Mucosa of descending colon (tissue), 3 donors: ENCODE results near the gene MTFMT. TPM values are rescaled to one million over a fixed set of nuclear protein-coding genes. Genes with fewer than 3 reads are reported as not detected.

ENCODE experiments used
- ATAC-seq: fragments of 200-7000 bp; cut with Tn5 transposase; one replicate; pipeline ENCODE4 v1.9.1; 2020; ENCODE audit warnings: mild to moderate bottlenecking, moderate library complexity
- DNase-seq, 3 donors: peaks; one replicate each; pipeline ENCODE4 v3.0.0-alpha.2; 2020
- H3K36me3 ChIP-seq: fragments of 200-600 bp; one replicate; pipeline ENCODE4 v1.8.0; 2021; ENCODE audit warnings: low read depth, mild to moderate bottlenecking
- H3K4me1 ChIP-seq: fragments of 200-600 bp; one replicate; pipeline ENCODE4 v1.8.0; 2021; ENCODE audit warnings: low read depth, mild to moderate bottlenecking
- H3K4me3 ChIP-seq: fragments of 200-600 bp; one replicate; pipeline ENCODE4 v1.8.0; 2021; ENCODE audit warnings: mild to moderate bottlenecking
- H3K9me3 ChIP-seq: fragments of 200-600 bp; one replicate; pipeline ENCODE4 v1.8.0; 2021; ENCODE audit warnings: mild to moderate bottlenecking
- CTCF ChIP-seq: fragments of 200-600 bp; IDR thresholded peaks from one replicate; pipeline ENCODE4 v1.8.0; 2022; ENCODE audit warnings: antibody characterized with exemption, mild to moderate bottlenecking
- intact Hi-C, 2 donors: fragments of 100-400 bp; cut with DNase I in 1 of 2; cut with micrococcal nuclease in 1 of 2; formaldehyde crosslinking; loops; one replicate each; pipeline versions ENCODE4 v1.11.0 to v1.11.1; 2022; cut with DNase I, micrococcal nuclease
- total RNA-seq, 3 donors: library from RNA; stranded (reverse); fragmentation: NEBNext Ultra II Directional in 2 of 3; extraction: Animal tissue kit (Norgen Biotek cat#: 25700) in 2 of 3; gene quantifications; one replicate each; pipeline versions ENCODE4 v1.2.1 to v1.2.4, GENCODE V29; 2021 to 2023
- donor health status: DM: no; HTN: no; CAD: no; lungs with moderate emphysema.
- donor health status: DM: no; HTN: no; CAD: no.
- donor health status: DM: no; HTN: yes; CAD: no.

The MTFMT gene
- total RNA-seq, 3 donors from 2014 or later, result 17.5 to 24.0 (median 19.2) TPM

- Histone ChIP-seq H3K9me3 (no peaks in the 10 kb centered on the region), H3K36me3 (no peaks in the 10 kb centered on the region), H3K4me3 (no peak overlapping the region), H3K4me1 (no peaks in the 10 kb centered on the region)
- no peak for DNase-seq
- TF ChIP-seq CTCF, result no peak
- ATAC-seq, result no peak
- intact Hi-C loops, result no loop called here
Measured at GRCh38 chr15:65062726-65063125, 33.3 kb upstream of the MTFMT start.

GRCh38 chr15:65062061-65062460, 32.6 kb upstream of the MTFMT start:
- TF ChIP-seq CTCF, result no peak
- DNase-seq (no peak), ATAC-seq (no peak)
- no peak overlapping the region for H3K4me3 ChIP-seq
- H3K36me3 ChIP-seq, result no peaks in the 10 kb centered on the region
- intact Hi-C loops, result no loop called here
- H3K9me3 ChIP-seq, result no peaks in the 10 kb centered on the region
- H3K4me1 ChIP-seq, result no peaks in the 10 kb centered on the region

GRCh38 chr15:65060641-65061397, 31.4 kb upstream of the MTFMT start:
- Histone ChIP-seq H3K9me3 (no peaks in the 10 kb centered on the region), H3K4me3 (no peak overlapping the region), H3K36me3 (no peaks in the 10 kb centered on the region), H3K4me1 (no peaks in the 10 kb centered on the region)
- DNase-seq (no peak), ATAC-seq (no peak)
- intact Hi-C loops, result no loop called here
- no peak for TF ChIP-seq CTCF

DNA sequence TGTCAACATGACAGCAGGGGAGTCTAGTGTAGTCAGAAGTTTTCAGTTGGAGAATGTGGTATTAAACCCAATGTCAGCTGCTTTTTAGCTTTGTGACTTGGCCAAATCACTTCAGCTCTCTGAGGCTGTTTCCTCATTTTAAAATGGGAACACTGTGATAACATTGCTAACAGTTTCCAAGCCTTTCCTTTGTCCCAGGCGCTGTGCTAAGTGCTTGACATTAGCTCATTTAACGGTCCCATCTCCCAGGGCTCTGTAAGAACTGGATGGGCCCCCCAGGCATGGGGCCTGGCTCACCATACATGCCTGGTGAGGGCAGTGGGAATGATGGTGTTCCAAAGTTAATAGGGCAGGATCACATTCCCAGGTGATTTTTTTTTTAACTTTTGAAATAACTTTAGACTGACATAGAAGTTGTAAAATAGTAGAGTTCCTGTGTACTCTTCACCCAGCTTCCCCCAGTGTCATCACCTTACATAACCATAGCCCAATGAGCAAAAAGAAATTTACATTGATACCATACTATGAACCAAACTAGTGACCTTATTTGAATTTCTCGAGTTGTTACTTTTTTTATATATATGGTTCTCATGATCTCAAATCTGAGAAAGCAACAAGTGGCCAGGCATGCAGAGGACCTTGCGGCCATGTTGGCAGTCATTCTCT, 30.6 kb upstream of the MTFMT start:
- DNase-seq, result no peak

GRCh38 chr15:65059369-65059750, 29.9 kb upstream of the MTFMT start:
- H3K4me3 ChIP-seq, result no peak overlapping the region
- intact Hi-C loops, result no loop called here
- TF ChIP-seq CTCF, result no peak
- no peaks in the 10 kb centered on the region for H3K9me3 ChIP-seq
- H3K36me3 ChIP-seq, result no peaks in the 10 kb centered on the region
- DNase-seq (no peak), ATAC-seq (no peak)
- H3K4me1 ChIP-seq, result peaks cover 11% of the 10 kb centered on the region

More for the DNA sequence above, 30.6 kb upstream of the MTFMT start:
- H3K4me1 ChIP-seq, result peaks cover 5% of the 10 kb centered on the region
- H3K4me3 ChIP-seq, result no peak overlapping the region
- intact Hi-C loops, result no loop called here
- H3K9me3 ChIP-seq, result no peaks in the 10 kb centered on the region
- no peak for TF ChIP-seq CTCF
- H3K36me3 ChIP-seq, result no peaks in the 10 kb centered on the region
- ATAC-seq, result no peak
